ENCODE results near the gene CALML3.

The CALML3 gene

DNA sequence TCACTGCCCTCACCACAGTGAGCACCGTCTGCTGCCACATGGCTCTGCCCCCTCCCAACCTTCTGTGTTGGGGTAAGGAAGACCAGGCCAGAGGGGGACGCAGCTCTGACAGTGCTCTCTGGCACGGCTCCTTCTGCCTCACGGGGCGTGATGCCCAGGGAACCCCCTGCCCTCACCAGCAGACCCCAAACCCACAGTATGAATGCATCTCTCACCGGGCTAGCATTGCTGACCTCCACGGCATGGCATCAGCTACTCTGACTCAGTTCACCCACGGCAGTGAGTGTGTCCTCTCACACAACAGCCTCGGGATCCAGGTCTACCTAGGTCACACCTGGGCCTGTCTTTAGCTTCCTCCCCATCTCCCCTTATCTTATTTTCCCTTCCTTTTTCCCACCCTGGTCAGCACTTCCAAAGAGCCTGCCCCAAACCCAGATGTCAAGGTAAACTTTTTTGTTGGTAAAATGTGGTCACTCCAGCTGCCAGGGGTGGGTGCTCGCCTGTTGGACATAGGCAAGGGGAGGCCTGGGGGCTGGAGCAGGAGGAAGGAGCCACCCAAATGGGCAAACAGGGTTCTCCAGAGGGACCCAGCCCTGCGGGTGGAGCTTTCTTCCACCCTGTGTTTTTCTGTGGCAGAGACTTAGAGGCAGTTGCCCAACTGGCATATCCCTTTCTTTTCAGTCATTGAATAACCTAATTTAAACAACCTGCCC is 4.4 kb downstream of the CALML3 start:
- no peak for DNase-seq

- DNase-seq, result no peak
Observed at GRCh38 chr10:5529702-5530411, 5.1 kb downstream of the CALML3 start.

DNA sequence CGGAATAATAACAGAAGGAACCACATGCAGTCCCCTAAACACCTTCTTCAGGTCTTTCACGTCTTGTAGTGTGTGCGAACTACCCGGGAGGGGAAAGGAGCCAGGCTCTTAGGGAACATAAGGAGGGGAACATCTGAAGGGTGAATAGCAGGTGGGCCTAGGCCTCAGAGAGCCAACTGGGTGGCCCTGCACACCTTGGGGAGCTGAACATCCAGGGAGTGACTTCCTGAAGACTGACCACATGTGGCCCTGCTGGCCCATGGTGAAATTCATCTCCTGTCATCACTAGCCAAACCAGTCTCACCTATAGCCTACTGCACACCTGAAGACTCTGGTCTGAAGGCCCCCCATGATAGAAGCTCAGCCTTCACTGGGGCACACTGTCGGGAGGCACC is 5.6 kb downstream of the CALML3 start:
- no peak for DNase-seq

DNA sequence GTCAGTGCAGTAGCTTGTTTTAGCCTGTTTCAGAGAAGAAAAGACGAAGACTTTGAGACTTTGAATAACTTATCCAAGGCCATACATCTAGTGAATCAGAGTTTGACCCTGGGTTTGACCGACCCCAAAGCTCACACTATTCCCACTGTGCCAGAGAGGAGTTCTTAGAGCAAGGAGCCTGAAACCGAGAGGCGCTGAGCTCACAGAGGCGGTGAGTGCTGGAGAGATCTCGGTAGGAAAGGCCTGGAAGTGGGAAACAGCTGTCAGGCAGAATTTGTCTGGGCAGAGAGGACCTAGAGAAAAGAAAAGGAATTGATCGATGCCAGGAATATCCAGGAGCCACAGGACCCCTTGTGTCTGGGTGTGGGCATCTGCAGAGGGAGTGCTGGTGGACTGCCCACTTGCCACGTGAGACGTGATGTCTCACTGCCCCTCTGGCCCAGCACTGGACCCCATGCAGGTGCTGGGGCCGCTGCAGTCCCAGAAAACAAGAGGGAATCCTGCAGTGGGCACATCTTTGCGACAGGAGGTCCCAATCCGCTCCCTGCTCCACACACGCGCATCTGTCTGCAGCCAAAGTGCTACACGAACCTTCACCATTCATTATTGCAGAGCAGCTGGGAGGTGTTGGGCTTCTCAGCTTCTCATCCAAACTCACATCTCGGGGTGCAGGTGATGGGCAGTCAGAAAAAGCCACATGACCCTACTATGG is 6.2 kb downstream of the CALML3 start:
- no peak for DNase-seq

- no peak for DNase-seq
Observed at GRCh38 chr10:5531558-5532306, 7.0 kb downstream of the CALML3 start.

- DNase-seq, result no peak
Observed at GRCh38 chr10:5532307-5532605, 7.5 kb downstream of the CALML3 start.

DNA sequence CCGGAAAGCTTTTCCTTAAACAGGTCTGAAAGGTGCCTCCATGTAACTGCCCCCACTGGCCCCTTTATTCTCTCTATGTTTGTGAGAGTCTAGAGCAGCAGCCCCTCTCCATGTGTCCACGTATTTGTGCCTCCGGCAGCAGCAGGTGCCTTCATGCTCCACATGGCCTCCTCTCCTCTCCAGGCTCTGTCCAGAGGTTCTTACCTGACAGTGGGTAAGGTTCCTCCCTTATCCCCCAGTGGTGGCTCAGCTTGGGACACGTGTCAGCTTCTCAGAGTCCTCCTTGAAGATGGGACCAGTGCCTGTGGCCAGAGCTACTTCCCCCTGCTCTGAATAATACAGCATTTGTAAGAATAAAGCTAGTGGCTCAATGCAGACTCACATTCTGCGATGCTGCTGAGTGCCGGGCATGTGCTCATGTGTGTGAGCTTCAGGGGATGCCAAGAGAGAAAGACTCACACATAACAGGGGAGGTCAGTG is 7.9 kb downstream of the CALML3 start:
- no peak for DNase-seq

- no peak for DNase-seq
Observed at GRCh38 chr10:5533098-5533731, 8.5 kb downstream of the CALML3 start.

DNA sequence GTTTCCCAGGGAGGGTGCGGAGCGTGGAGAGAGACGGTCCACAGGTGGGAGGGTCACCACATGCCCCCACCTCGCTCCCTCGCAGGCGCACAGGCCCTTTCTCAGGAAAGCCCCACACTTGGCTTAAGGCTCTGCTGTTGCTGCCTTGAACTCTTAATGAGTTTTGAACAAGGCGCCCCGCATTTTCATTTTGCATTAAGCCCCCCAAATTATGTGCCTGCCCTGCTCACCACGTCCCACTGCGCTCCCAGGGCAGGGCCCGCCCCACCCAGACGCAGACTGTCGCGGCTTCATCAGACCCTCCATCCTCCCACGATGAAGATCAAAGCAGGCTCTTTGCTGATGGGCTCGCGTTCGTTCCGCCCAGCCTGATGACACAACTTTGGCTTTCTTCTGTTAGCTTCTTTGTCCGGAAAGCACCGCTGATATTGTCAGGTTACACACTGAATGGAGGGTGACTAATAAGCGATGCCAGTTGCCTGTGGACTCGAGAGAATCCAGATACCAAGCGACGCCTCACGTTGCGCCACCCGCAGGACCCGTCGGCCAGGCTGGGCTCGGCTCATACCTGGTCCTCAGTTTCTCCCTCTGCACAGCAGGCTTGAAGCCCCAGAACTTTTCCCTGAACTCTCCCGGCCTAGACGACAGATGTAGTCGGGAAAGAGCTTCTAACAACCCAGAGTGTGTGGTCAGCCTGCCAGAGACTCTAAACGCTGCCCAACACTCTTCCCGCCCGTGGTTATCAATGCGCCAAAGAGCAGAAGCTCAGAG is 9.5 kb downstream of the CALML3 start:
- DNase-seq, result no peak

DNA sequence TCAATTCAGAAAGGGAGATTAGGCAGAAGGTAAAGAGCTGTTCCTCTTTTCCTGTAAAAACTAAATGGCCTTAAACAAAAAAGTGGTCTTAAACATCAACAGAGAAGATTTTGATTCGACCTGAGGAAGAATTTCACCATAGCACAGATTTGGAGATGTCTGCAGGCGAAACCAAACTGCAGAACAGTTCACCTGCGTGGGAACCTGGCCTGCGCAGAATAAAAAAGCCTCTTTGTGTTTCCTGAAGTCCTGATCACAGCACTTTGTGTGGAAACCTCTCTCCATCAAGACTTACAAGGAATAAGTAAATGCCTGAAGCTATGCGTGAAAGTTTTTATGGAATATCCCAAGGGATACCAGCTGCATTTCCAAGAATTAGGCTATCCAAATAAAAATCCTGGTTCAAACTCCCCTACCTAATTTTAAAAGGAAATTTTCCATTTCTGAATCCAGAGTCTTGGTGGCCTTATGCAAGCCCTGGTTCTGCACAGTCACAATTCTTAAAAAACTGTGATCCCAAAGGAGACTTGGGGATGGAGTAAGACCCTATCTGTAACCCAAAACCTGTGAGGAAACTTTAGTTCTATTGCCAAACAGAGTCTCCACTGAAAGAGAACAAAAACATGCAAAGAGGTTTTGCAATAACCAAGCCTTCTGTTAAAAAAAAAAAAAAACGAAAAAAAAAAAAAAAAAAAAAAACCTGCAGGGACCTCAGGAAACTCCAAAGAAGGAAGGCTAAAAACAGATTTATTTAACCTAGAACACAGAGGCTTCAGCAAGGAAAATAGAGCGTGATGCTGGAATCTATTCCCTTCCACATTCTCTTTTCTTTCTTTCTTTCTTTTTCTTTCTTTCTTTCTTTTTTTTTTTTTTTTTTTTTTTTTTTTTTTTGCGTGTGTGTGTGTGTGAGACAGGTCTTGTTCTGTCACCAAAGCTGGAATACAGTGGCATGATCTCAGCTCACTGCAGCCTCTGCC is 10.4 kb downstream of the CALML3 start:
- DNase-seq, result no peak

- no peak for DNase-seq
Observed at GRCh38 chr10:5536486-5537081, 11.8 kb downstream of the CALML3 start.

DNA sequence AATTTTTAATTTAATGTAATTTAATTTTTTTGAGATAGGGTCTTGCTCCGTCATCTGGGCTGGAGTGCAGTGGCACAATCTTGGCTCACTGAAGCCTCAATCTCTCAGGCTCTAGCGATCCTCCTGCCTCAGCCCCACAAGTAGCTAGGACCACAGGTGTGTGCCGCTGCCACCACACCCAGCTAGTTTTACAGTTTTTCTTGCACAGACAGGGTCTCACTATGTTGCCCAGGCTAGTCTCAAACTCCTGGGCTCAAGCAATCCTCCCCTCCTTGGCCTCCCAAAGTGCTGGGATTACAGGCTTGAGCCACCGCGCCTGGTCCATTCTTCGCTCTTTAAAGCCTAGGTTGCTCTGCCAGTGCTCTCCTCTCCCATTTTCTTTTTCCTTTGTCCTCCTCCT is 12.9 kb downstream of the CALML3 start:
- DNase-seq, result no peak

- DNase-seq, result no peak
Observed at GRCh38 chr10:5538446-5538845, 13.7 kb downstream of the CALML3 start.

DNA sequence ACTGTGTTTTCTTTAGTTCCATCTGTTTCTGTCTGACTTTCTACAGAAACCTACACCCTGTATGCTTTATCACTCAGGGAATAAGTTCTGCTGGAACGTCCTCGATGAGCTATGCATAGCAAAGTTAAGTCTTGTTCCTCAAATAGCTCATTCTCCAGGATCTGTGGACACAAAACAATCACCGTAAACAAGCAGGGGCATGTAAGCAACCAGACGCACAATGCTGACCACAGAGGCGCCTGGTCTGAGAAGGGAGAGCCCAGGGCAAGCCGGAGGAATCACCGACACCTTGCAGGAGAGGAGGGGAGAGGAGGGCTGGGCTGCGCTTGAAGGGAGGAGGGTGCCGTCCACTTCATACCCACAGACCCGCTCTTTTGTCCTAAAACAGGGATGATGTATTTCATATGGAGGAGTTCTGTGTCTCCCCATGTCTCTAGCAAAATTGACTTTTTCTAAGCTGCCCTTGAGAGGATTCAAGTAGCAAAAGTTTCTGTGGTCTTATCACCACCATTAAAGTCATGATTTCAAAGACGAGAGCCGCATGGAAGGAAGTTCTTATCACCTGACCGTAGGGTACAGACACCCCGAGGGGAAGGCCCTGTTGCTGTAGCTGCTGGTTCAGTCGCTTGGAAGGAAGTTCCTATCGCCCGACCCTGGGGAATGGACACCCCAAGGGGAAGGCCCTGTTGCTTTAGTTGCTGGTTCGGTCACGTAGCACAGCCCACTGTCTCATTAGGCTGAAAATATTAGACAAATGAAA is 14.3 kb downstream of the CALML3 start:
- DNase-seq, result no peak

DNA sequence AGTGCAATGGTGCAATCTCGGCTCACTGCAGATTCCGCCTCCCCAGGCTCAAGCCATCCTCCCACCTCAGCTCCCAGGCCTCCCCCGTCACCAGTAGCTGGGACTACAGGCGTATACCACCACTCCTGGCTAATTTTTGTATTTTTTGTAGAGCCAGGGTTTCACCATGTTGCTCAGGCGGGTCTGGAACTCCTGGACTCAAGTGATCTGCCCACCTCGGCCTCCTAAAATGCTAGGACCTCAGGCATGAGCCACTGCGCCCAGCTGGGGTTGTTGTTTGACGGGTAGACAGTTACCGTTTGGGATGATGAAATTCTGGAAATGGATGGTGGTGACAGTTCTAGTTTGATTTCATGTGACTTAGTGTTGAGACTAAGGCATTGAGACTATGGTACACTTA is 15.3 kb downstream of the CALML3 start:
- DNase-seq, result no peak

DNA sequence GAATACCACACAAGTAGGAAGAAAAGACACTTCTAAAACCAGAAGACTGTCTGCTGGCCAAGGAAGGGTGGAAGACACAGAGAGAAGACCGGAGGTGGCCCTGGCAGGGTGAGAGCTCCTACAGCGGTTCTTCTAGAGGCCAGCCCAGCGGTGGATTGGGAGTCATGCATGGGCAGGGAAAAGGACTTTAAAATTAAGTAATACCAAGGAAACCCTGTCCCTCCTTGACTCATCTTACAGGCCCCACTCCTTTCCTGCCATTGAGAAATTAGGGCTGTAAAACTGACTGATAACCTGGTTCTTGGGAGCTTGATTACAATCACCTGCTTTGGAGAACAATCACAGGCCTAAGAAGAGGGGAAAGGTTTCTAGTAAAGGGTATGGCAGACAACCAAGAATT is 16.1 kb downstream of the CALML3 start:
- DNase-seq, result no peak

DNA sequence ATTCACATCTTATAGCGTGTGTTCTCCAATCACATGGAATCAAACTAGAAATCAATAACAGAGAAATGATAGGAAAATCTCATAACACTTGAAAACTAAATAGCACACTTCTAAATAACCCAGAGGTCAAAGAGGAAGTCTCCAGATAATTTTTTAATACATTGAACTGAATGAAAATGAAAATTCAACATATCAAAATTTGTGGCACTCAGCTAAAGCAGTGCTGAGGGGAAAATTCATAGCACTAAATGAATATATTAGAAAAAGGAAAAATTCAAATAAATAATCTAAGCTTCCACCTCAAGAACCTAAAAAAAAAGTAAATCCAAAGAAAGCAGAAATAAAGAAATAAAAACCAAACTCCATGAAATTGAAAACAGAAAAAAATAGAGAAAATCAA is 17.3 kb downstream of the CALML3 start:
- no peak for DNase-seq

DNA sequence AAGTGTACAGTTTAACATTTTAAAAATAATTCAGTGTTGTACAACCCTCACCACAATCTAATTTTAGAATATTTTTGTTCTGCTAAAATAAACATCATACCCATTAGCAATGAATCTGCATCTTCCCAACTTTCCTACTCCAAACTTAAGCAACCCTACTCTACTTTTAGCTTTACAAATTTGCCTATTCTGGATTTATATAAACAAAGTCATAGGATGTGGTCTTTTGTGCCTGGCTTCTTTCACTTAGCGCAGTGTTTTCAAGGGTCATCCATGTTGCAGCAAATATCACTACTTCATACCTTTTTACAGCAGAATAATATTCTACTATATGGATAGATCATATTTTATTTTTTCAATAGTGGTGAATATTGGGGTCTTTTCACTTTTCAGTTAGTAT is 18.9 kb downstream of the CALML3 start:
- no peak for DNase-seq

- DNase-seq, result no peak
Observed at GRCh38 chr10:5544216-5544805, 19.6 kb downstream of the CALML3 start.

Measured in NCI-H1417 treated with DMSO at 0.1 percent for 48 hours (cell line).